ENCODE measurements around the gene TBC1D10A. TPM values are rescaled to one million over a fixed set of nuclear protein-coding genes. Genes with fewer than 3 reads are reported as not detected.

The TBC1D10A gene
- total and polyA plus RNA-seq, 2 donors (not counting 1 experiment from before 2014, with no cell fraction given) = 10.8 to 11.7 TPM

GRCh38 chr22:30337461-30337778, 10.7 kb upstream of the TBC1D10A start:
- TF ChIP-seq CTCF (conservative IDR thresholded peaks at IDR 0.05 in 1 of 2, IDR thresholded peaks at IDR 0.05 in 1 of 2; ENCODE audit: low read depth in 1 of 2, low read length in 2 of 2) (no peak), EZH2 (IDR thresholded peaks at IDR 0.05; ENCODE audit: low read length, missing control alignments) (no peak)

GRCh38 chr22:30336752-30337460, 10.2 kb upstream of the TBC1D10A start:
- Histone ChIP-seq H3K4me3 (replicated peaks in 1 of 4; ENCODE audit: control extremely low read depth in 1 of 4, insufficient read depth in 1 of 4, low read depth in 3 of 4, low read length in 4 of 4) (no peak overlapping the region), H3K4me1 (ENCODE audit: control insufficient read depth, extremely low read depth, insufficient read depth, low read length) (no peaks in the 10 kb centered on the region), H3K9me3 (ENCODE audit: control insufficient read depth, insufficient read depth, low read depth, low read length) (no peaks in the 10 kb centered on the region), H3K9ac (ENCODE audit: insufficient read depth, low read length) (no peak overlapping the region), H3K79me2 (ENCODE audit: control insufficient read depth, insufficient read depth, low read length) (no peaks in the 10 kb centered on the region), H3K27ac (ENCODE audit: insufficient read depth, low read length) (no peak overlapping the region), H3K27me3 (ENCODE audit: control insufficient read depth, insufficient read depth, low read length) (no peaks in the 10 kb centered on the region), H4K20me1 (ENCODE audit: control insufficient read depth, extremely low read depth, insufficient read depth, low read length) (no peaks in the 10 kb centered on the region), H3K4me2 (ENCODE audit: extremely low read depth, insufficient read depth, low read length) (no peak overlapping the region), H3K36me3 (ENCODE audit: control insufficient read depth, insufficient read depth, low read length) (peaks cover 54% of the 10 kb centered on the region), H2AFZ (ENCODE audit: low read length) (no peak overlapping the region)
- TF ChIP-seq EZH2 (IDR thresholded peaks at IDR 0.05; ENCODE audit: low read length, missing control alignments) (no peak), CTCF (conservative IDR thresholded peaks at IDR 0.05 in 1 of 2, IDR thresholded peaks at IDR 0.05 in 1 of 2; ENCODE audit: low read depth in 1 of 2, low read length in 2 of 2) (no peak)
- no peak for DNase-seq (ENCODE audit: low read depth in 2 of 2)

More at GRCh38 chr22:30337461-30337778, 10.7 kb upstream of the TBC1D10A start:
- no peak overlapping the region for H3K4me2 ChIP-seq (ENCODE audit: extremely low read depth, insufficient read depth, low read length)
- no peaks in the 10 kb centered on the region for H3K79me2 ChIP-seq (ENCODE audit: control insufficient read depth, insufficient read depth, low read length)
- DNase-seq (ENCODE audit: low read depth in 2 of 2) = no peak
- H3K9me3 ChIP-seq (ENCODE audit: control insufficient read depth, insufficient read depth, low read depth, low read length) = no peaks in the 10 kb centered on the region
- no peak overlapping the region for H3K9ac ChIP-seq (ENCODE audit: insufficient read depth, low read length)
- H2AFZ ChIP-seq (ENCODE audit: low read length) = no peak overlapping the region
- no peaks in the 10 kb centered on the region for H3K27me3 ChIP-seq (ENCODE audit: control insufficient read depth, insufficient read depth, low read length)
- H3K36me3 ChIP-seq (ENCODE audit: control insufficient read depth, insufficient read depth, low read length) = peaks cover 54% of the 10 kb centered on the region
- no peak overlapping the region for H3K4me3 ChIP-seq (replicated peaks in 1 of 4; ENCODE audit: control extremely low read depth in 1 of 4, insufficient read depth in 1 of 4, low read depth in 3 of 4, low read length in 4 of 4)
- H3K4me1 ChIP-seq (ENCODE audit: control insufficient read depth, extremely low read depth, insufficient read depth, low read length) = no peaks in the 10 kb centered on the region
- H4K20me1 ChIP-seq (ENCODE audit: control insufficient read depth, extremely low read depth, insufficient read depth, low read length) = no peaks in the 10 kb centered on the region
- no peak overlapping the region for H3K27ac ChIP-seq (ENCODE audit: insufficient read depth, low read length)

- H3K4me3 ChIP-seq (replicated peaks in 1 of 4; ENCODE audit: control extremely low read depth in 1 of 4, insufficient read depth in 1 of 4, low read depth in 3 of 4, low read length in 4 of 4) = no peak overlapping the region
- H3K9me3 ChIP-seq (ENCODE audit: control insufficient read depth, insufficient read depth, low read depth, low read length) = no peaks in the 10 kb centered on the region
- DNase-seq (ENCODE audit: low read depth in 2 of 2) = no peak
- no peaks in the 10 kb centered on the region for H4K20me1 ChIP-seq (ENCODE audit: control insufficient read depth, extremely low read depth, insufficient read depth, low read length)
- no peak overlapping the region for H2AFZ ChIP-seq (ENCODE audit: low read length)
- peaks cover 46% of the 10 kb centered on the region for H3K36me3 ChIP-seq (ENCODE audit: control insufficient read depth, insufficient read depth, low read length)
- H3K79me2 ChIP-seq (ENCODE audit: control insufficient read depth, insufficient read depth, low read length) = no peaks in the 10 kb centered on the region
- no peak overlapping the region for H3K27ac ChIP-seq (ENCODE audit: insufficient read depth, low read length)
- no peak overlapping the region for H3K9ac ChIP-seq (ENCODE audit: insufficient read depth, low read length)
- TF ChIP-seq CTCF (conservative IDR thresholded peaks at IDR 0.05 in 1 of 2, IDR thresholded peaks at IDR 0.05 in 1 of 2; ENCODE audit: low read depth in 1 of 2, low read length in 2 of 2) = no peak
- no peak for TF ChIP-seq EZH2 (IDR thresholded peaks at IDR 0.05; ENCODE audit: low read length, missing control alignments)
- H3K27me3 ChIP-seq (ENCODE audit: control insufficient read depth, insufficient read depth, low read length) = no peaks in the 10 kb centered on the region
- no peak overlapping the region for H3K4me2 ChIP-seq (ENCODE audit: extremely low read depth, insufficient read depth, low read length)
- H3K4me1 ChIP-seq (ENCODE audit: control insufficient read depth, extremely low read depth, insufficient read depth, low read length) = no peaks in the 10 kb centered on the region
Measured at GRCh38 chr22:30335236-30335635, 8.5 kb upstream of the TBC1D10A start.
